Gastrocnemius medialis (tissue), 4 donors: ENCODE data around the gene GRAMD2B. TPM values are rescaled to one million over a fixed set of nuclear protein-coding genes. Genes with fewer than 3 reads are reported as not detected.
A peak's percentile ranks its signal among the peaks of the same experiment; 100 is the strongest.

ENCODE experiments used
- ATAC-seq, 2 donors: fragments of 150-250 bp; one replicate each; pipeline ENCODE4 v1.9.1; 2016
- DNase-seq, 2 donors: peaks; one replicate each; pipeline ENCODE4 v3.0.0-alpha.2; 2019
- H3K27ac ChIP-seq, 4 donors: fragments of 200-600 bp; sonication (generic); 1 replicate in 1 of 4; 2 replicates in 3 of 4; pipeline ENCODE4 v1.5.1; 2016 to 2018; ENCODE audit warnings: mild to moderate bottlenecking in 2 of 4, moderate library complexity in 1 of 4
- H3K27me3 ChIP-seq, 3 donors: fragments of 200-600 bp; sonication (generic) in 2 of 3; 1 replicate in 1 of 3; 2 replicates in 2 of 3; pipeline versions ENCODE4 v1.5.1 to v1.6.0; 2016 to 2019; ENCODE audit warnings: mild to moderate bottlenecking in 1 of 3, moderate library complexity in 1 of 3
- H3K36me3 ChIP-seq, 2 donors: fragments of 200-600 bp; sonication (generic) in 1 of 2; one replicate each; pipeline ENCODE4 v1.5.1; 2017 to 2018
- H3K4me1 ChIP-seq, 2 donors: fragments of 200-600 bp; sonication (generic) in 1 of 2; one replicate each; pipeline ENCODE4 v1.5.1; 2016 to 2017; ENCODE audit warnings: mild to moderate bottlenecking in 2 of 2
- H3K4me3 ChIP-seq, 4 donors: fragments of 200-600 bp; sonication (generic) in 3 of 4; 1 replicate in 1 of 4; 2 replicates in 3 of 4; pipeline ENCODE4 v1.5.1; 2016 to 2019; ENCODE audit warnings: mild to moderate bottlenecking in 2 of 4
- H3K9me3 ChIP-seq, 3 donors: fragments of 200-600 bp; sonication (generic) in 2 of 3; 1 replicate in 1 of 3; 2 replicates in 2 of 3; pipeline ENCODE4 v1.5.1; 2016 to 2019
- POLR2A ChIP-seq, 2 donors: fragments of 450-650 bp; IDR thresholded peaks; one replicate each; pipeline ENCODE4 v1.6.1; 2017; ENCODE audit warnings: antibody characterized with exemption in 2 of 2, mild to moderate bottlenecking in 2 of 2, moderate library complexity in 2 of 2
- in situ Hi-C, 4 donors: fragments of 200-750 bp; cut with MboI; loops; one replicate each; pipeline versions ENCODE4 v1.15.0 to v1.8.0; 2017; ENCODE audit warnings: low sequenced_read_pairs in 4 of 4
- intact Hi-C: fragments of 100-400 bp; cut with DNase I; formaldehyde crosslinking; loops from one replicate; pipeline ENCODE4 v1.15.1; 2023; ENCODE audit warnings: low total_unique reads
- total RNA-seq, 4 donors: library from RNA; depleted of rRNA; stranded (reverse); fragments of >200 nt; gene quantifications; one replicate each; pipeline versions ENCODE4 v1.1.0 to v1.2.3, GENCODE V29; 2016
- TF ChIP-seq, protein P1 (sequence below), 5 experiments: fragments of 450-650 bp in 3 of 5; fragments of 200-600 bp in 2 of 5; sonication (generic) in 2 of 5; IDR thresholded peaks in 4 of 5; conservative IDR thresholded peaks in 1 of 5; 1 replicate in 4 of 5; 2 replicates in 1 of 5; pipeline ENCODE4 v1.5.1; 2016 to 2019; ENCODE audit warnings: antibody characterized with exemption in 5 of 5, mild to moderate bottlenecking in 3 of 5, moderate library complexity in 3 of 5

The GRAMD2B gene
- total RNA-seq, 4 donors from 2014 or later = 4.6 to 10.4 (median 8.9) TPM

DNA sequence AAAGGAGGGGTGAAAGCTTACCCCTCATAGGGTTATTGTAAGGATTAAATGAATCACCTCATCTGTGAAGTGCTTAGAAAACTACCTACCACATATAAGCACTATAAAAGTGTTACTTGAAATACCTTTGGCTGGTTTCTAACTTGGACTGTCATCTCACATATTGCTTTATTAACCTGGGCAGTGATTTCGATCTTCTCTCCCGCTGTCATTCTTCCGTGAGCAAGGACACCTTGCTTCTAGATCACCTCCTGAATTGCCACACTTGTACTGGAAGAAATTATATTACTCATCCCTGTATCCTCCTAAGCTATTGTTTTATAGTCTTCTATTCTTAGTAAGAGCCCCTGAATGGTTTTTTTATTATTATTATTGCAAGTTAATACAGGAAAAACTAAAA is 34.0 kb upstream of the GRAMD2B start:
- TF ChIP-seq, protein P1, sequence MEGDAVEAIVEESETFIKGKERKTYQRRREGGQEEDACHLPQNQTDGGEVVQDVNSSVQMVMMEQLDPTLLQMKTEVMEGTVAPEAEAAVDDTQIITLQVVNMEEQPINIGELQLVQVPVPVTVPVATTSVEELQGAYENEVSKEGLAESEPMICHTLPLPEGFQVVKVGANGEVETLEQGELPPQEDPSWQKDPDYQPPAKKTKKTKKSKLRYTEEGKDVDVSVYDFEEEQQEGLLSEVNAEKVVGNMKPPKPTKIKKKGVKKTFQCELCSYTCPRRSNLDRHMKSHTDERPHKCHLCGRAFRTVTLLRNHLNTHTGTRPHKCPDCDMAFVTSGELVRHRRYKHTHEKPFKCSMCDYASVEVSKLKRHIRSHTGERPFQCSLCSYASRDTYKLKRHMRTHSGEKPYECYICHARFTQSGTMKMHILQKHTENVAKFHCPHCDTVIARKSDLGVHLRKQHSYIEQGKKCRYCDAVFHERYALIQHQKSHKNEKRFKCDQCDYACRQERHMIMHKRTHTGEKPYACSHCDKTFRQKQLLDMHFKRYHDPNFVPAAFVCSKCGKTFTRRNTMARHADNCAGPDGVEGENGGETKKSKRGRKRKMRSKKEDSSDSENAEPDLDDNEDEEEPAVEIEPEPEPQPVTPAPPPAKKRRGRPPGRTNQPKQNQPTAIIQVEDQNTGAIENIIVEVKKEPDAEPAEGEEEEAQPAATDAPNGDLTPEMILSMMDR (IDR thresholded peaks at IDR 0.05 in 4 of 5, conservative IDR thresholded peaks at IDR 0.05 in 1 of 5) = no peak
- no peak for TF ChIP-seq POLR2A (IDR thresholded peaks at IDR 0.05)
- Histone ChIP-seq H3K9me3 (no peaks in the 10 kb centered on the region), H3K4me1 (peaks cover 26 to 32% of the 10 kb centered on the region in 2 donors), H3K27me3 (no peaks in the 10 kb centered on the region), H3K4me3 (no peak overlapping the region), H3K36me3 (no peaks in the 10 kb centered on the region), H3K27ac (peak overlapping the region in 1 of 4 donors; percentile 38)
- no peak for ATAC-seq
- in situ Hi-C loops = no loop called here
- no peak for DNase-seq
- intact Hi-C loops = no loop called here

DNA sequence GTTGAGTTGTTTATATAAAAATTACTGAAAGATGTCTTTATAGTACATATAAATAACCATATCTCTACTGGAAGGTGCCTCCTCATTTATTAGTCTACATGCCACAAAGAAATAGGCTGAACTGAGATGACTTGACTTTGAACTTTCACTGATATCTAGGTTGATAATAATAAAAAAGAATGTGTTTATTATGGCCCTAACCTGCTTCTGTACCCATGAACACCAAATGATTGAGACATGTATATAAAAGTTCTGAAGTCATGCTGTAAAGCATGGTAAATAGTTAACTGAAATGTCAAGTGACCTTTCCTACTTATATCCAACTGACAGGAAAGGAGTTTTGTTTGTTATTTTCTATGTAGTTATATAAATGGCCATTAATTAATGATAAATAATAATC is 33.2 kb upstream of the GRAMD2B start:
- Histone ChIP-seq H3K36me3 (no peaks in the 10 kb centered on the region), H3K4me3 (no peak overlapping the region), H3K4me1 (peaks cover 18 to 24% of the 10 kb centered on the region in 2 donors), H3K9me3 (no peaks in the 10 kb centered on the region), H3K27me3 (no peaks in the 10 kb centered on the region), H3K27ac (no peak overlapping the region)
- no peak for DNase-seq
- in situ Hi-C loops = no loop called here
- no peak for ATAC-seq
- intact Hi-C loops = no loop called here
- no peak for TF ChIP-seq POLR2A (IDR thresholded peaks at IDR 0.05)
- TF ChIP-seq, protein P1 (IDR thresholded peaks at IDR 0.05 in 4 of 5, conservative IDR thresholded peaks at IDR 0.05 in 1 of 5) = no peak

DNA sequence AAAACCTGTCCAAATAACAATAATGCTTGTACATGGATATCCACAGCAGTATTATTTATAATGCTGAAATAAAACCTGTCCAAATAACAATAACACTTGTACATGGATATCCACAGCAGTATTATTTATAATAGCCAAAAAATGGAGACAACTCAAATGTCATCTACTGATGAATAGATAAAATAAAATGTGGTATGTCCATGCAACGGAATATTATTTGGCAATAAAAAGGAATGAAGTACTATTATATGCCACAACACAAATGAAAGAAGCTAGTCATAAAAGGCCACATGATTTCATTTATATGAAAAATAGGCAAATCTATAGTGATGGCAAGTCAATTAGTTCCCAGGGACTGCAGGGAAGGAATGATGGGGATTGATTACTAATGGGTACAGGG is 31.8 kb upstream of the GRAMD2B start:
- H3K4me1 ChIP-seq = peaks cover 6 to 11% of the 10 kb centered on the region in 2 donors
- H3K36me3 ChIP-seq = no peaks in the 10 kb centered on the region
- intact Hi-C loops = no loop called here
- no peak overlapping the region for H3K27ac ChIP-seq
- no peaks in the 10 kb centered on the region for H3K9me3 ChIP-seq
- H3K27me3 ChIP-seq = no peaks in the 10 kb centered on the region
- DNase-seq (no peak), ATAC-seq (no peak)
- in situ Hi-C loops = no loop called here
- TF ChIP-seq, protein P1 (IDR thresholded peaks at IDR 0.05 in 4 of 5, conservative IDR thresholded peaks at IDR 0.05 in 1 of 5) = no peak
- TF ChIP-seq POLR2A (IDR thresholded peaks at IDR 0.05) = no peak
- no peak overlapping the region for H3K4me3 ChIP-seq

DNA sequence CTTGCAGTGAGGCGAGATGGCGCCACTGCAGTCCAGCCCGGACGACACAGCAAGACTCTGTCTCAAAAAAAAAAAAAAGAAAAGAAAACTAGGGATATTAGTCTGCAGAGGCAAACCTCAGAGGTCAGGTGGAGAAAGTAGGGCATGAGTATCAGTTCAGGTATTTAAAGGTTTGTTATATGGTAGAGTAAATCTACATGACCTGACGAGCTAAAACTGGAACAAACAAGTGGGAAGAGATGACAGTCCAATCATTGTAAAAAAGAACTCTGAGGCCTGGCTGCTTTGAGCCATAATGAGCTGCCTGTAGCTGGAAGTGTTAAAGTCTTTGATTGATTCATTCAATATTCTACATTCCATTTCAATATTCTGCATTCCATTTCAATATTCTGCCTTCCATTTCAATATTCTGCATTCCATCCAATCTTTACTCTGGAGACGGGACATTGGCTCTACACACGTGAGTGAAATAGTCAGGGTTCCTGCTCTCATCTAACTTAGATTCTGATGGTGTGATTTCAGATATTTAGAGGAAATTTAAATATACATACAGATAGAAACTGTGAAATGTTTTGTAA is 28.9 kb upstream of the GRAMD2B start:
- H3K9me3 ChIP-seq = no peaks in the 10 kb centered on the region
- in situ Hi-C loops = no loop called here

More for the DNA sequence above, 28.9 kb upstream of the GRAMD2B start:
- TF ChIP-seq, protein P1 (IDR thresholded peaks at IDR 0.05 in 4 of 5, conservative IDR thresholded peaks at IDR 0.05 in 1 of 5) = no peak
- TF ChIP-seq POLR2A (IDR thresholded peaks at IDR 0.05) = no peak
- H3K4me1 ChIP-seq = peaks cover 0 to under 1% of the 10 kb centered on the region in 2 donors
- no peaks in the 10 kb centered on the region for H3K27me3 ChIP-seq
- H3K27ac ChIP-seq = no peak overlapping the region
- H3K4me3 ChIP-seq = no peak overlapping the region
- H3K36me3 ChIP-seq = no peaks in the 10 kb centered on the region
- intact Hi-C loops = no loop called here
- ATAC-seq = no peak
- DNase-seq = no peak
